HepG2 (cell line): ENCODE measurements around the gene CFAP46.

ENCODE experiments used
- ARNT ChIP-seq: fragments of 450-650 bp; IDR thresholded peaks from 2 replicates; pipeline ENCODE4 v1.6.1; 2017
- CHD2 ChIP-seq: IDR thresholded peaks from 2 replicates; pipeline ENCODE4 v1.6.1; 2011; ENCODE audit warnings: low read depth, low read length, improper control_type of control experiment
- EZH2 ChIP-seq: conservative IDR thresholded peaks from 2 replicates; pipeline ENCODE4 v1.6.1; 2012; ENCODE audit warnings: mild to moderate bottlenecking, low read depth, low read length, moderate library complexity
- MAF1 ChIP-seq: sonication (generic); formaldehyde crosslinking; IDR thresholded peaks from 2 replicates; pipeline ENCODE4 v1.5.0; 2020; ENCODE audit warnings: missing genetic modification reagents, borderline replicate concordance
- MTF1 ChIP-seq: sonication (generic); formaldehyde crosslinking; IDR thresholded peaks from 2 replicates; pipeline ENCODE4 v1.5.0; 2020; ENCODE audit warnings: missing genetic modification reagents
- SALL2 ChIP-seq: sonication (generic); formaldehyde crosslinking; IDR thresholded peaks from 2 replicates; pipeline ENCODE4 v1.8.1; 2023; ENCODE audit warnings: mild to moderate bottlenecking, missing genetic modification reagents, inconsistent platforms
- ZNF207 ChIP-seq: fragments of 450-650 bp; IDR thresholded peaks from 2 replicates; pipeline ENCODE4 v1.6.1; 2016; ENCODE audit warnings: antibody characterized with exemption, borderline replicate concordance
- ZNF766 ChIP-seq: sonication (generic); formaldehyde crosslinking; IDR thresholded peaks from 2 replicates; pipeline ENCODE4 v1.5.0; 2020; ENCODE audit warnings: missing genetic modification reagents, borderline replicate concordance
- TF ChIP-seq, protein P1 (sequence below): sonication (generic); formaldehyde crosslinking; IDR thresholded peaks from 2 replicates; pipeline ENCODE4 v1.4.0; 2020; ENCODE audit warnings: mild to moderate bottlenecking, missing genetic modification reagents
- TF ChIP-seq, protein P2 (sequence below): sonication (generic); formaldehyde crosslinking; IDR thresholded peaks from 2 replicates; pipeline ENCODE4 v1.5.0; 2020; ENCODE audit warnings: mild to moderate bottlenecking, missing genetic modification reagents
- TF ChIP-seq, protein P3 (sequence below): sonication (generic); formaldehyde crosslinking; IDR thresholded peaks from 2 replicates; pipeline ENCODE4 v1.5.0; 2020; ENCODE audit warnings: mild to moderate bottlenecking, missing genetic modification reagents, moderate library complexity
- TF ChIP-seq, protein P4 (sequence below): sonication (generic); formaldehyde crosslinking; IDR thresholded peaks from 2 replicates; pipeline ENCODE4 v1.5.0; 2020; ENCODE audit warnings: mild to moderate bottlenecking, missing genetic modification reagents

DNA sequence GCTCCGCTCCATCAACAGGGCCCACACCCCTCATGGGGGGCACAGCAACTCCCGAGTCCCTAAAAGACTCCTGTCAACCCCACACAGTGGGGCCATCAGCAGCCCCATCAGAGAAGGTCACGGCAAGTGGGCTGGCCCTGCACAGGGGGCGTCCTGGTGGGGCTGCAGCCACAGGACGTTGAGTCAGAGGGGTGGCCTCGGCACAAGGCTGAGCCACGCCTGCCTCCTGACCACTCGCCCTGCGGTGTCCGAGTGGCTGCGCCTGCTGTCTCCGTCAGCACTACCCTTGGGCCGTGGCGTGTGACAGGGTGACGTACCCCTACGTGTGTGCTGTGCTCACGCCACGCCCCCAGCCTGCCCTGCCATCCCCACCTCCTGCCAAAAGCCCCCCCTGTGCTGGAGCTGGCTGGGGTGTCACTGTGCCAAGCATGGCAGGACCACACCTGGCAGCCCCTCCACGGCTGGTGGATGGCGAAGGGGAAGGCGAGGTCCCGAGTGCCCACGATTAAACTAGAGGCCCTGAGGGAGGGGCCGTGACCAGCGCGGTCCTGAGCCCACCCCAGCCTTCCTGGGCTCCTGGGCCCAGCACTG, 130.4 kb downstream of the CFAP46 start:
- TF ChIP-seq, protein P1, sequence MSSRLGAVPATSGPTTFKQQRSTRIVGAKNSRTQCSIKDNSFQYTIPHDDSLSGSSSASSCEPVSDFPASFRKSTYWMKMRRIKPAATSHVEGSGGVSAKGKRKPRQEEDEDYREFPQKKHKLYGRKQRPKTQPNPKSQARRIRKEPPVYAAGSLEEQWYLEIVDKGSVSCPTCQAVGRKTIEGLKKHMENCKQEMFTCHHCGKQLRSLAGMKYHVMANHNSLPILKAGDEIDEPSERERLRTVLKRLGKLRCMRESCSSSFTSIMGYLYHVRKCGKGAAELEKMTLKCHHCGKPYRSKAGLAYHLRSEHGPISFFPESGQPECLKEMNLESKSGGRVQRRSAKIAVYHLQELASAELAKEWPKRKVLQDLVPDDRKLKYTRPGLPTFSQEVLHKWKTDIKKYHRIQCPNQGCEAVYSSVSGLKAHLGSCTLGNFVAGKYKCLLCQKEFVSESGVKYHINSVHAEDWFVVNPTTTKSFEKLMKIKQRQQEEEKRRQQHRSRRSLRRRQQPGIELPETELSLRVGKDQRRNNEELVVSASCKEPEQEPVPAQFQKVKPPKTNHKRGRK = no peak
- TF ChIP-seq ZNF766 (CRISPR knock-in tag) (no peak), ZNF207 (no peak), CHD2 (no peak), EZH2 (no peak), ARNT (no peak), MTF1 (CRISPR knock-in tag) (no peak), MAF1 (CRISPR knock-in tag) (no peak), SALL2 (CRISPR knock-in tag) (no peak)
- TF ChIP-seq, protein P2, sequence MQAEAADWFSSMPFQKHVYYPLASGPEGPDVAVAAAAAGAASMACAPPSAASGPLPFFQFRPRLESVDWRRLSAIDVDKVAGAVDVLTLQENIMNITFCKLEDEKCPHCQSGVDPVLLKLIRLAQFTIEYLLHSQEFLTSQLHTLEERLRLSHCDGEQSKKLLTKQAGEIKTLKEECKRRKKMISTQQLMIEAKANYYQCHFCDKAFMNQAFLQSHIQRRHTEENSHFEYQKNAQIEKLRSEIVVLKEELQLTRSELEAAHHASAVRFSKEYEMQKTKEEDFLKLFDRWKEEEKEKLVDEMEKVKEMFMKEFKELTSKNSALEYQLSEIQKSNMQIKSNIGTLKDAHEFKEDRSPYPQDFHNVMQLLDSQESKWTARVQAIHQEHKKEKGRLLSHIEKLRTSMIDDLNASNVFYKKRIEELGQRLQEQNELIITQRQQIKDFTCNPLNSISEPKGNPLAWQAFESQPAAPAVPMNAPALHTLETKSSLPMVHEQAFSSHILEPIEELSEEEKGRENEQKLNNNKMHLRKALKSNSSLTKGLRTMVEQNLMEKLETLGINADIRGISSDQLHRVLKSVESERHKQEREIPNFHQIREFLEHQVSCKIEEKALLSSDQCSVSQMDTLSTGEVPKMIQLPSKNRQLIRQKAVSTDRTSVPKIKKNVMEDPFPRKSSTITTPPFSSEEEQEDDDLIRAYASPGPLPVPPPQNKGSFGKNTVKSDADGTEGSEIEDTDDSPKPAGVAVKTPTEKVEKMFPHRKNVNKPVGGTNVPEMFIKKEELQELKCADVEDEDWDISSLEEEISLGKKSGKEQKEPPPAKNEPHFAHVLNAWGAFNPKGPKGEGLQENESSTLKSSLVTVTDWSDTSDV = no peak
- TF ChIP-seq, protein P3, sequence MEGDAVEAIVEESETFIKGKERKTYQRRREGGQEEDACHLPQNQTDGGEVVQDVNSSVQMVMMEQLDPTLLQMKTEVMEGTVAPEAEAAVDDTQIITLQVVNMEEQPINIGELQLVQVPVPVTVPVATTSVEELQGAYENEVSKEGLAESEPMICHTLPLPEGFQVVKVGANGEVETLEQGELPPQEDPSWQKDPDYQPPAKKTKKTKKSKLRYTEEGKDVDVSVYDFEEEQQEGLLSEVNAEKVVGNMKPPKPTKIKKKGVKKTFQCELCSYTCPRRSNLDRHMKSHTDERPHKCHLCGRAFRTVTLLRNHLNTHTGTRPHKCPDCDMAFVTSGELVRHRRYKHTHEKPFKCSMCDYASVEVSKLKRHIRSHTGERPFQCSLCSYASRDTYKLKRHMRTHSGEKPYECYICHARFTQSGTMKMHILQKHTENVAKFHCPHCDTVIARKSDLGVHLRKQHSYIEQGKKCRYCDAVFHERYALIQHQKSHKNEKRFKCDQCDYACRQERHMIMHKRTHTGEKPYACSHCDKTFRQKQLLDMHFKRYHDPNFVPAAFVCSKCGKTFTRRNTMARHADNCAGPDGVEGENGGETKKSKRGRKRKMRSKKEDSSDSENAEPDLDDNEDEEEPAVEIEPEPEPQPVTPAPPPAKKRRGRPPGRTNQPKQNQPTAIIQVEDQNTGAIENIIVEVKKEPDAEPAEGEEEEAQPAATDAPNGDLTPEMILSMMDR (CRISPR knock-in tag) = no peak
- TF ChIP-seq, protein P4, sequence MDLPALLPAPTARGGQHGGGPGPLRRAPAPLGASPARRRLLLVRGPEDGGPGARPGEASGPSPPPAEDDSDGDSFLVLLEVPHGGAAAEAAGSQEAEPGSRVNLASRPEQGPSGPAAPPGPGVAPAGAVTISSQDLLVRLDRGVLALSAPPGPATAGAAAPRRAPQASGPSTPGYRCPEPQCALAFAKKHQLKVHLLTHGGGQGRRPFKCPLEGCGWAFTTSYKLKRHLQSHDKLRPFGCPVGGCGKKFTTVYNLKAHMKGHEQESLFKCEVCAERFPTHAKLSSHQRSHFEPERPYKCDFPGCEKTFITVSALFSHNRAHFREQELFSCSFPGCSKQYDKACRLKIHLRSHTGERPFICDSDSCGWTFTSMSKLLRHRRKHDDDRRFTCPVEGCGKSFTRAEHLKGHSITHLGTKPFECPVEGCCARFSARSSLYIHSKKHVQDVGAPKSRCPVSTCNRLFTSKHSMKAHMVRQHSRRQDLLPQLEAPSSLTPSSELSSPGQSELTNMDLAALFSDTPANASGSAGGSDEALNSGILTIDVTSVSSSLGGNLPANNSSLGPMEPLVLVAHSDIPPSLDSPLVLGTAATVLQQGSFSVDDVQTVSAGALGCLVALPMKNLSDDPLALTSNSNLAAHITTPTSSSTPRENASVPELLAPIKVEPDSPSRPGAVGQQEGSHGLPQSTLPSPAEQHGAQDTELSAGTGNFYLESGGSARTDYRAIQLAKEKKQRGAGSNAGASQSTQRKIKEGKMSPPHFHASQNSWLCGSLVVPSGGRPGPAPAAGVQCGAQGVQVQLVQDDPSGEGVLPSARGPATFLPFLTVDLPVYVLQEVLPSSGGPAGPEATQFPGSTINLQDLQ (CRISPR knock-in tag) = no peak
